BJ (cell line): ENCODE data around the gene NME5. TPM values are rescaled to one million over a fixed set of nuclear protein-coding genes. Genes with fewer than 3 reads are reported as not detected.

Experiments
- CTCF ChIA-PET: fragments of 350-600 bp; formaldehyde crosslinking; extraction: SDS; loops from one replicate; lab custom pipeline; 2021; ENCODE audit warnings: antibody characterized with exemption, inconsistent platforms; lab: Yijun Ruan, JAX
- POLR2A ChIA-PET: fragments of 300-600 bp; sonication (Branson Sonifier 250); formaldehyde crosslinking; extraction: SDS; loops from one replicate; lab custom pipeline; 2021; ENCODE audit warnings: antibody characterized with exemption; lab: Charles Lee
- DNase-seq: peaks from one replicate; pipeline ENCODE4 v3.0.0-alpha.2; 2011; ENCODE audit warnings: low read depth
- H3K27me3 ChIP-seq: 2 replicates; pipeline ENCODE4 v1.6.0; 2011; ENCODE audit warnings: low read length; ENCODE audit not compliant: control insufficient read depth, insufficient read depth
- H3K36me3 ChIP-seq: 2 replicates; pipeline ENCODE4 v1.5.1; 2011; ENCODE audit warnings: low read length; ENCODE audit not compliant: control insufficient read depth, insufficient read depth
- H3K4me3 ChIP-seq: 2 replicates; pipeline ENCODE4 v1.5.1; 2011; ENCODE audit warnings: low read depth, mild to moderate bottlenecking, control low read depth, low read length
- CTCF ChIP-seq: IDR thresholded peaks from 2 replicates; pipeline ENCODE4 v1.5.1; 2011; ENCODE audit warnings: low read depth, mild to moderate bottlenecking, control low read depth, inconsistent platforms, low read length, moderate library complexity; ENCODE audit not compliant: insufficient read depth
- polyA plus RNA-seq: library from polyadenylated mRNA; depleted of rRNA; stranded (reverse); fragments of >200 nt; gene quantifications from 2 replicates; pipeline ENCODE4 v1.2.3, GENCODE V29; 2011

The NME5 gene
- polyA plus RNA-seq, 1 experiment = 0.31 TPM

GRCh38 chr5:138115254-138115653, 24.0 kb downstream of the NME5 start:
- no peaks in the 10 kb centered on the region for H3K36me3 ChIP-seq
- ChIA-PET POLR2A (no interaction called here), CTCF (no interaction called here)
- no peak for TF ChIP-seq CTCF
- no peaks in the 10 kb centered on the region for H3K27me3 ChIP-seq
- DNase-seq = no peak
- no peak overlapping the region for H3K4me3 ChIP-seq

- no peaks in the 10 kb centered on the region for H3K27me3 ChIP-seq
- H3K4me3 ChIP-seq = no peak overlapping the region
- peak; percentile 18 for DNase-seq
- no peak for TF ChIP-seq CTCF
- ChIA-PET POLR2A (no interaction called here), CTCF (interaction anchor here (1.2 to 4.1 kb wide), 2 partner anchors 11 to 34 kb away, joined by 3 to 16 read pairs; no protein-coding TSS in a partner anchor)
- no peaks in the 10 kb centered on the region for H3K36me3 ChIP-seq
These were observed 27.3 kb downstream of the NME5 start for GRCh38 chr5:138111937-138112336.

- no peak for DNase-seq
- ChIA-PET CTCF (interaction anchor here (1.1 to 4.1 kb wide), 3 partner anchors 10 to 34 kb away, joined by 3 to 16 read pairs (median 4); no protein-coding TSS in a partner anchor), POLR2A (no interaction called here)
- no peaks in the 10 kb centered on the region for H3K27me3 ChIP-seq
- no peak overlapping the region for H3K4me3 ChIP-seq
- no peaks in the 10 kb centered on the region for H3K36me3 ChIP-seq
- TF ChIP-seq CTCF = no peak
These were observed 28.0 kb downstream of the NME5 start for GRCh38 chr5:138111181-138111580.

GRCh38 chr5:138110266-138110963, 28.8 kb downstream of the NME5 start:
- H3K27me3 ChIP-seq = no peaks in the 10 kb centered on the region
- H3K4me3 ChIP-seq = no peak overlapping the region
- ChIA-PET POLR2A (no interaction called here), CTCF (interaction anchor here (0.6 to 4.1 kb wide), 4 partner anchors 20 to 243 kb away, joined by 3 to 16 read pairs (median 4); no protein-coding TSS in a partner anchor)
- H3K36me3 ChIP-seq = no peaks in the 10 kb centered on the region
- no peak for DNase-seq
- no peak for TF ChIP-seq CTCF

- H3K27me3 ChIP-seq = no peaks in the 10 kb centered on the region
- no peak for TF ChIP-seq CTCF
- CTCF ChIA-PET = interaction anchor here (0.6 to 4.1 kb wide), 6 partner anchors 8 to 244 kb away, joined by 3 to 16 read pairs (median 4); no protein-coding TSS in a partner anchor
- POLR2A ChIA-PET = no interaction called here
- H3K36me3 ChIP-seq = no peaks in the 10 kb centered on the region
- no peak overlapping the region for H3K4me3 ChIP-seq
- no peak for DNase-seq
These were observed 29.6 kb downstream of the NME5 start for GRCh38 chr5:138109463-138110265.
